Measurements from ENCODE around the gene ADAM12. TPM values are rescaled to one million over a fixed set of nuclear protein-coding genes. Genes with fewer than 3 reads are reported as not detected.

The ADAM12 gene
- polyA plus RNA-seq, 1 of the 3 experiments (the other 2 are of a cell fraction) = 25.0 TPM

- no peaks in the 10 kb centered on the region for H4K20me1 ChIP-seq (ENCODE audit: insufficient read depth)
- WGBS (ENCODE audit: low lambda C conversion rate) = 86% methylated on average over 4 of the region's 4 CpGs
- POLR2A ChIA-PET = no interaction called here
These were observed 35.8 kb downstream of the ADAM12 start for GRCh38 chr10:126352453-126352852.

More at GRCh38 chr10:126352453-126352852, 35.8 kb downstream of the ADAM12 start:
- no peak overlapping the region for H3K4me2 ChIP-seq
- CTCF ChIA-PET = interaction anchor here (1.3 kb wide), 1 partner anchor 44 kb away, joined by 3 read pairs; no protein-coding TSS in a partner anchor
- no peak for DNase-seq
- H3K27me3 ChIP-seq (ENCODE audit: insufficient read depth) = no peaks in the 10 kb centered on the region
- no peak overlapping the region for H2AFZ ChIP-seq (ENCODE audit: low read depth)
- no peaks in the 10 kb centered on the region for H3F3A ChIP-seq (replicated peaks; ENCODE audit: insufficient read depth)
- no peak overlapping the region for H3K27ac ChIP-seq (ENCODE audit: low read depth in 2 of 2, low read length in 1 of 2)
- H3K9ac ChIP-seq = no peak overlapping the region
- H3K9me2 ChIP-seq = no peaks in the 10 kb centered on the region
- peaks cover 5% of the 10 kb centered on the region; the same call in 1 of the 2 replicates for H3K79me2 ChIP-seq (ENCODE audit: insufficient read depth)
- peaks cover 4% of the 10 kb centered on the region in 2 experiments for H3K36me3 ChIP-seq (replicated peaks in 1 of 2; ENCODE audit: control insufficient read depth in 1 of 2, insufficient read depth in 2 of 2, low read length in 1 of 2)
- H3K4me3 ChIP-seq (ENCODE audit: low read depth in 2 of 2, low read length in 1 of 2) = no peak overlapping the region
- TF ChIP-seq FOXJ3 (CRISPR knock-in tag; IDR thresholded peaks at IDR 0.05) (no peak), RXRA (IDR thresholded peaks at IDR 0.05; ENCODE audit: borderline replicate concordance, low read depth) (no peak), RFX5 (IDR thresholded peaks at IDR 0.05; ENCODE audit: low read length) (no peak), ZBTB33 (IDR thresholded peaks at IDR 0.05; ENCODE audit: borderline replicate concordance, low read depth) (no peak), USF1 (IDR thresholded peaks at IDR 0.05; ENCODE audit: borderline replicate concordance, low read depth) (no peak), GATA2 (CRISPR knock-in tag; IDR thresholded peaks at IDR 0.05) (no peak), MEF2A (IDR thresholded peaks at IDR 0.05; ENCODE audit: borderline replicate concordance, low read depth) (no peak), MXI1 (IDR thresholded peaks at IDR 0.05; ENCODE audit: low read depth, low read length) (no peak), CTCF (IDR thresholded peaks at IDR 0.05) (no peak), RCOR1 (IDR thresholded peaks at IDR 0.05; ENCODE audit: low read length) (no peak), EP300 (IDR thresholded peaks at IDR 0.05; ENCODE audit: borderline replicate concordance in 1 of 2, low read depth in 1 of 2, low read length in 1 of 2) (no peak)
- peaks cover 13% of the 10 kb centered on the region; the same call in 1 of the 2 replicates for H3K9me3 ChIP-seq
- H3K4me1 ChIP-seq (ENCODE audit: control insufficient read depth in 1 of 2, insufficient read depth in 2 of 2, low read depth in 1 of 2, low read length in 1 of 2) = peaks cover 13 to 16% of the 10 kb centered on the region in 2 experiments; a peak in 3 of 4 replicates

Data from SK-N-SH (cell line).